GM04504 (cell line): ENCODE data around the gene YPEL4.
"Not testable (repeated sequence)": the region's sequence is repeated elsewhere in the genome, so short reads cannot be mapped to it uniquely, and the experiment has no call there.

Experiments
- DNase-seq: peaks from one replicate; pipeline ENCODE4 v3.0.0-alpha.2; 2012; ENCODE audit warnings: low read depth

YPEL4 gene

GRCh38 chr11:57649826-57650738, at the start of gene YPEL4:
YPEL4 (minus strand) TSS chr11:57649912; CDS start chr11:57647107, 2,805 bp downstream.
- peak; percentile 60 for DNase-seq

- DNase-seq, result no peak
Observed at GRCh38 chr11:57698843-57699365, 49.2 kb upstream of the YPEL4 start.

- not testable (repeated sequence) for DNase-seq
Observed at GRCh38 chr11:57690474-57690873, 40.8 kb upstream of the YPEL4 start.

GRCh38 chr11:57681168-57681567, 31.5 kb upstream of the YPEL4 start:
- no peak for DNase-seq

- peak; percentile 9 for DNase-seq
Observed at GRCh38 chr11:57680552-57680874, 30.8 kb upstream of the YPEL4 start.

- DNase-seq, result no peak
Observed at GRCh38 chr11:57679396-57679795, 29.7 kb upstream of the YPEL4 start.

GRCh38 chr11:57675176-57675941, 25.6 kb upstream of the YPEL4 start:
- no peak for DNase-seq

- no peak for DNase-seq
Observed at GRCh38 chr11:57674251-57674650, 24.5 kb upstream of the YPEL4 start.

GRCh38 chr11:57668434-57668782, 18.7 kb upstream of the YPEL4 start:
- DNase-seq, result no peak

- peak; percentile 99 for DNase-seq
Observed at GRCh38 chr11:57667736-57668433, 18.2 kb upstream of the YPEL4 start, which contains the start of gene ZDHHC5. ZDHHC5 (plus strand) TSS chr11:57668114; CDS start chr11:57673091, 4,977 bp downstream.

GRCh38 chr11:57667117-57667735, 17.5 kb upstream of the YPEL4 start:
- DNase-seq, result peak; percentile 97

- no peak for DNase-seq
Observed at GRCh38 chr11:57663975-57664374, 14.3 kb upstream of the YPEL4 start.

- no peak for DNase-seq
Observed at GRCh38 chr11:57662893-57663292, 13.2 kb upstream of the YPEL4 start.

GRCh38 chr11:57659669-57660068, 10.0 kb upstream of the YPEL4 start:
- DNase-seq, result no peak

- DNase-seq, result no peak
Observed at GRCh38 chr11:57658023-57658361, 8.3 kb upstream of the YPEL4 start.

GRCh38 chr11:57657194-57658022, 7.7 kb upstream of the YPEL4 start, which contains the start of gene CLP1:
CLP1 (plus strand) TSS chr11:57657762; CDS start chr11:57659477, 1,715 bp downstream.
- DNase-seq, result peak; percentile 98

- DNase-seq, result no peak
Observed at GRCh38 chr11:57656885-57657193, 7.1 kb upstream of the YPEL4 start.

GRCh38 chr11:57653163-57653562, 3.5 kb upstream of the YPEL4 start:
- DNase-seq, result no peak

- DNase-seq, result no peak
Observed at GRCh38 chr11:57652662-57653061, 3.0 kb upstream of the YPEL4 start.

- not testable (repeated sequence) for DNase-seq
Observed at GRCh38 chr11:57652230-57652629, 2.5 kb upstream of the YPEL4 start.

- DNase-seq, result no peak
Observed at GRCh38 chr11:57651408-57651807, 1.7 kb upstream of the YPEL4 start.
